GM12801 (cell line): ENCODE results near the gene TNFAIP8L3.

Source experiments
- CTCF ChIP-seq: IDR thresholded peaks from one replicate; pipeline ENCODE4 v1.5.1; 2011; ENCODE audit warnings: control low read depth; ENCODE audit not compliant: insufficient read length; ENCODE audit errors: extremely low read depth

Gene TNFAIP8L3

GRCh38 chr15:51048308-51048707 lies 46.4 kb downstream of the TNFAIP8L3 start:
- TF ChIP-seq CTCF = no peak

- no peak for TF ChIP-seq CTCF
Observed at GRCh38 chr15:51046799-51047449, 47.8 kb downstream of the TNFAIP8L3 start.

GRCh38 chr15:51046016-51046415 lies 48.7 kb downstream of the TNFAIP8L3 start:
- TF ChIP-seq CTCF = no peak

- TF ChIP-seq CTCF = no peak
Observed at GRCh38 chr15:51044037-51044727, 50.5 kb downstream of the TNFAIP8L3 start.

- no peak for TF ChIP-seq CTCF
Observed at GRCh38 chr15:51038974-51039319, 55.8 kb downstream of the TNFAIP8L3 start.

GRCh38 chr15:51038162-51038973 lies 56.3 kb downstream of the TNFAIP8L3 start:
- TF ChIP-seq CTCF = no peak

GRCh38 chr15:51030649-51031316 lies 63.9 kb downstream of the TNFAIP8L3 start:
- no peak for TF ChIP-seq CTCF
